Calu3 (cell line): ENCODE data around the gene LAMC3. TPM values are rescaled to one million over a fixed set of nuclear protein-coding genes. Genes with fewer than 3 reads are reported as not detected.

Experiments
- BruUV-seq: library from RNA; stranded (reverse); fragments of 400-500 nt; replicated peaks from 2 replicates; lab custom pipeline; 2021; lab: Mats Ljungman, UMichigan
- CTCF ChIA-PET: fragments of 300-600 bp; sonication (Branson Sonifier 250); formaldehyde crosslinking; loops from one replicate; lab custom pipeline; 2022; ENCODE audit warnings: antibody characterized with exemption; lab: Charles Lee
- DNase-seq: peaks from one replicate; pipeline ENCODE4 v3.0.0; 2022
- H3K27ac Mint-ChIP-seq: one replicate; pipeline ENCODE4 v1.8.0; 2022; ENCODE audit warnings: mixed read lengths; ENCODE audit not compliant: unreplicated experiment
- H3K27me3 Mint-ChIP-seq: one replicate; pipeline ENCODE4 v1.8.0; 2022; ENCODE audit warnings: mixed read lengths; ENCODE audit not compliant: unreplicated experiment
- H3K36me3 Mint-ChIP-seq: one replicate; pipeline ENCODE4 v1.8.0; 2022; ENCODE audit warnings: mild to moderate bottlenecking, moderate library complexity, mixed read lengths; ENCODE audit not compliant: insufficient read depth, unreplicated experiment
- H3K4me1 Mint-ChIP-seq: one replicate; pipeline ENCODE4 v1.8.0; 2022; ENCODE audit warnings: mild to moderate bottlenecking, low read depth, mixed read lengths; ENCODE audit not compliant: unreplicated experiment
- H3K4me3 Mint-ChIP-seq: one replicate; pipeline ENCODE4 v1.8.0; 2022; ENCODE audit warnings: mild to moderate bottlenecking, low read depth, moderate library complexity, mixed read lengths; ENCODE audit not compliant: unreplicated experiment
- H3K9me3 Mint-ChIP-seq: one replicate; pipeline ENCODE4 v1.8.0; 2022; ENCODE audit warnings: low read depth, mixed read lengths; ENCODE audit not compliant: unreplicated experiment
- intact Hi-C: fragments of 100-400 bp; cut with micrococcal nuclease; formaldehyde crosslinking; loops from one replicate; pipeline ENCODE4 v1.10.0; 2022; ENCODE audit not compliant: unreplicated experiment
- total RNA-seq: library from RNA; stranded (reverse); gene quantifications from 2 replicates; pipeline ENCODE4 v1.2.3, GENCODE V29; 2022
- TF ChIP-seq, protein P1 (sequence below): fragments of 200-600 bp; IDR thresholded peaks from one replicate; pipeline ENCODE4 v1.8.0; 2022; ENCODE audit warnings: antibody characterized with exemption; ENCODE audit not compliant: unreplicated experiment

Gene LAMC3
- total RNA-seq, 1 experiment from 2014 or later: not detected

DNA sequence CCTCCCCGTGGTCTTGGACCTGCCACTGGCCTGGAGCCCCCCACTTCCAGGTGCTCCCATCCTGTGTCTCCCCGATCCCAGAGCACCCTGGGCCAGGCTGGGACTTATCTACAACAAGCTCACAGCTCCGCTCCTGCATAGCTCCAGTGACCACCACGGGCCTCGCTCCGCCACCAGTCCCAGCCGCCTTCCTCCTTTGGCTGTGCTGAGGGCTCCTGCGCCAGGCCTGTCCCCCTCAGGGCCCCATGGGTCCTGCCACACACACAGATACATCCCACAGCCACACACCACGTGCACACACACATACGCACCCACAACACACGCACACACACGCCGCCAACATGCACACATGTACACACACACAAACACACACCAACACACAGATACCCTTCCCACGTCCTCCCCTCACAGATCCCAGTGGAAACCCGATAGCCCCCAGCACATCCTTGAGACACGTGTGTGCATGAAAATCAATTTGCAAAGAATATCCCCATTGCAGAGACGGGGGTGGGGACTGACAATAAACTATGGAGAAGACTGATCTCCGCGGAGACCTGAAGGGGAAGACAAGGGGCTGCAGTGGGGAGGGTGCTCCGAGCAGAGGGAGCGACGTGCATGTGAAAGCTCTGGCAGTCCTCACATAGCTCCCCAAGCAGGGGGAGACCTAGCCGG is 18.5 kb upstream of the LAMC3 start:
- no peak overlapping the region for H3K4me3 Mint-ChIP-seq
- no peak overlapping the region for H3K27ac Mint-ChIP-seq
- H3K27me3 Mint-ChIP-seq: peaks cover 76% of the 10 kb centered on the region
- intact Hi-C loops: no loop called here
- H3K4me1 Mint-ChIP-seq: no peaks in the 10 kb centered on the region
- H3K9me3 Mint-ChIP-seq: no peaks in the 10 kb centered on the region
- DNase-seq: no peak
- H3K36me3 Mint-ChIP-seq: peaks cover 5% of the 10 kb centered on the region
- BruUV-seq: no TSS peak
- CTCF ChIA-PET: interaction anchor here (0.5 kb wide), 1 partner anchor 589 kb away, joined by 3 read pairs; no protein-coding TSS in a partner anchor
- TF ChIP-seq, protein P1, sequence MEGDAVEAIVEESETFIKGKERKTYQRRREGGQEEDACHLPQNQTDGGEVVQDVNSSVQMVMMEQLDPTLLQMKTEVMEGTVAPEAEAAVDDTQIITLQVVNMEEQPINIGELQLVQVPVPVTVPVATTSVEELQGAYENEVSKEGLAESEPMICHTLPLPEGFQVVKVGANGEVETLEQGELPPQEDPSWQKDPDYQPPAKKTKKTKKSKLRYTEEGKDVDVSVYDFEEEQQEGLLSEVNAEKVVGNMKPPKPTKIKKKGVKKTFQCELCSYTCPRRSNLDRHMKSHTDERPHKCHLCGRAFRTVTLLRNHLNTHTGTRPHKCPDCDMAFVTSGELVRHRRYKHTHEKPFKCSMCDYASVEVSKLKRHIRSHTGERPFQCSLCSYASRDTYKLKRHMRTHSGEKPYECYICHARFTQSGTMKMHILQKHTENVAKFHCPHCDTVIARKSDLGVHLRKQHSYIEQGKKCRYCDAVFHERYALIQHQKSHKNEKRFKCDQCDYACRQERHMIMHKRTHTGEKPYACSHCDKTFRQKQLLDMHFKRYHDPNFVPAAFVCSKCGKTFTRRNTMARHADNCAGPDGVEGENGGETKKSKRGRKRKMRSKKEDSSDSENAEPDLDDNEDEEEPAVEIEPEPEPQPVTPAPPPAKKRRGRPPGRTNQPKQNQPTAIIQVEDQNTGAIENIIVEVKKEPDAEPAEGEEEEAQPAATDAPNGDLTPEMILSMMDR: no peak

GRCh38 chr9:130990978-130991777 is 17.8 kb upstream of the LAMC3 start:
- Mint-ChIP-seq H3K4me3 (no peak overlapping the region), H3K27me3 (peaks cover 69% of the 10 kb centered on the region), H3K36me3 (peaks cover 5% of the 10 kb centered on the region), H3K27ac (no peak overlapping the region), H3K9me3 (no peaks in the 10 kb centered on the region), H3K4me1 (no peaks in the 10 kb centered on the region)
- no TSS peak for BruUV-seq
- DNase-seq: no peak
- TF ChIP-seq, protein P1: no peak
- CTCF ChIA-PET: interaction anchor here (0.5 kb wide), 1 partner anchor 589 kb away, joined by 3 read pairs; no protein-coding TSS in a partner anchor
- intact Hi-C loops: no loop called here

- intact Hi-C loops: no loop called here
- no TSS peak for BruUV-seq
- Mint-ChIP-seq H3K9me3 (no peaks in the 10 kb centered on the region), H3K4me1 (no peaks in the 10 kb centered on the region), H3K27ac (no peak overlapping the region), H3K27me3 (peaks cover 60% of the 10 kb centered on the region), H3K4me3 (no peak overlapping the region), H3K36me3 (peaks cover 5% of the 10 kb centered on the region)
- no peak for DNase-seq
- CTCF ChIA-PET: no interaction called here
- TF ChIP-seq, protein P1: no peak
These were observed 16.9 kb upstream of the LAMC3 start for GRCh38 chr9:130991778-130992681.

DNA sequence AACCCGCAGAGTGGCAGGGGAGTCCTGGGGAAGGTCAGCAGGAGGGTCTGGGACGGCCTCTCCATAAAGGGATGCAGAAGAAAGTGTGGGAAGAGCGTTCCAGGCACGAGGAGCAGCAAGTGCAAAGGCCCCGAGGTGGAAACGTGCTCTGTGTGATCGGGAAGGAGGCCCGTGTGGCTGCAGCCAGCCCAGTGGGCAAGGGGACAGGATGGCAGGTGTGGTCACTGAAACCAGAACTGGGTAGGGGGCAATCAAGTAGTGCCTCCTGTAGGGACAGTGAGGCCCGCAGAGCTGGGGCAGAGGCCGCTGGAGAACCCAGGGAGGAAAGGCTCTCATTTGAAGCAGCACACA is 16.3 kb upstream of the LAMC3 start:
- no TSS peak for BruUV-seq
- TF ChIP-seq, protein P1: no peak
- Mint-ChIP-seq H3K4me1 (no peaks in the 10 kb centered on the region), H3K9me3 (no peaks in the 10 kb centered on the region), H3K36me3 (peaks cover 5% of the 10 kb centered on the region), H3K27ac (no peak overlapping the region), H3K4me3 (no peak overlapping the region), H3K27me3 (peaks cover 54% of the 10 kb centered on the region)
- DNase-seq: no peak
- CTCF ChIA-PET: no interaction called here
- intact Hi-C loops: no loop called here
